HCT116 (cell line): ENCODE results near the gene NUTM2G. TPM values are rescaled to one million over a fixed set of nuclear protein-coding genes. Genes with fewer than 3 reads are reported as not detected.
"Not testable (repeated sequence)": the region's sequence is repeated elsewhere in the genome, so short reads cannot be mapped to it uniquely, and the experiment has no call there.

Source experiments
- ATAC-seq: fragments of 200-7000 bp; cut with Tn5 transposase; 2 replicates; pipeline ENCODE4 v1.9.1; 2020; ENCODE audit warnings: mild to moderate bottlenecking, moderate library complexity
- BruUV-seq: library from RNA; stranded (reverse); fragments of 400-500 nt; replicated peaks from 2 replicates; lab custom pipeline; 2021; lab: Mats Ljungman, UMichigan
- CTCF ChIA-PET: fragments of 300-600 bp; sonication (Branson Sonifier 250); formaldehyde crosslinking; loops from one replicate; lab custom pipeline; 2021; ENCODE audit warnings: antibody characterized with exemption; lab: Charles Lee
- POLR2A ChIA-PET: fragments of 300-600, 350-600 bp; sonication (Branson Sonifier 250); formaldehyde crosslinking; loops from one replicate; lab custom pipeline; 2021; ENCODE audit warnings: antibody characterized with exemption; lab: Charles Lee
- RAD21 ChIA-PET, 2 experiments: fragments of 300-600 bp; sonication (Branson Sonifier 250); formaldehyde crosslinking; loops; one replicate each; lab custom pipeline; 2023; ENCODE audit warnings: low total read pairs in 2 of 2; ENCODE audit not compliant: uncharacterized antibody in 2 of 2, unreplicated experiment in 2 of 2, low non-redundant PET in 1 of 2; lab: Charles Lee
- DNase-seq: peaks from one replicate; pipeline ENCODE4 v3.0.0-alpha.2; 2010; ENCODE audit warnings: low read depth, low spot score
- H2AFZ ChIP-seq: fragments of 200-600 bp; shearing (Covaris generic), sonication (generic); 2 replicates; pipeline ENCODE4 v1.6.1; 2017; ENCODE audit warnings: low read depth, mixed run types, mixed read lengths, antibody characterized with exemption, low read length; ENCODE audit not compliant: poor library complexity, severe bottlenecking
- H3K27ac ChIP-seq: 2 replicates; pipeline ENCODE4 v1.5.1; 2012; ENCODE audit warnings: low read depth, low read length
- H3K27me3 ChIP-seq: fragments of 200-600 bp; sonication (generic); 2 replicates; pipeline ENCODE4 v1.6.1; 2016; ENCODE audit warnings: mixed run types, low read length, mixed read lengths; ENCODE audit not compliant: insufficient read depth
- H3K36me3 ChIP-seq, 2 experiments: fragments of 200-500 bp in 1 of 2; fragments of 200-600 bp in 1 of 2; sonication (Bioruptor generic) in 1 of 2; sonication (generic) in 1 of 2; 2 replicates each; pipeline versions ENCODE4 v1.5.1 to v1.6.1; 2014 to 2016; ENCODE audit warnings: low read length in 2 of 2, inconsistent platforms in 1 of 2, mixed read lengths in 1 of 2, mixed run types in 1 of 2; ENCODE audit not compliant: insufficient read depth in 2 of 2, control insufficient read depth in 1 of 2
- H3K4me1 ChIP-seq, 2 experiments: fragments of 200-600 bp in 1 of 2; sonication (generic) in 1 of 2; 2 replicates each; pipeline versions ENCODE4 v1.5.1 to v1.6.1; 2012 to 2017; ENCODE audit warnings: low read length in 2 of 2, inconsistent platforms in 1 of 2, mild to moderate bottlenecking in 1 of 2, mixed read lengths in 1 of 2, mixed run types in 1 of 2, moderate library complexity in 1 of 2; ENCODE audit not compliant: insufficient read depth in 2 of 2, control insufficient read depth in 1 of 2
- H3K4me2 ChIP-seq: fragments of 200-600 bp; sonication (generic); 2 replicates; pipeline ENCODE4 v1.6.1; 2017; ENCODE audit warnings: mixed run types, low read length, mixed read lengths
- H3K4me3 ChIP-seq, 2 experiments: fragments of 200-600 bp in 1 of 2; sonication (generic) in 1 of 2; replicated peaks in 1 of 2; 2 replicates each; pipeline ENCODE4 v1.5.1; 2011 to 2016; ENCODE audit warnings: low read length in 2 of 2, control low read depth in 1 of 2, low read depth in 1 of 2, mild to moderate bottlenecking in 1 of 2, mixed read lengths in 1 of 2, mixed run types in 1 of 2
- H3K79me2 ChIP-seq: fragments of 200-600 bp; sonication (generic); 2 replicates; pipeline ENCODE4 v1.6.1; 2017; ENCODE audit warnings: mild to moderate bottlenecking, mixed run types, low read length, moderate library complexity, mixed read lengths; ENCODE audit not compliant: insufficient read depth
- H3K9ac ChIP-seq: fragments of 200-600 bp; sonication (generic); 2 replicates; pipeline ENCODE4 v1.6.1; 2016; ENCODE audit warnings: low read length, mixed read lengths
- H3K9me2 ChIP-seq: fragments of 200-600 bp; sonication (generic), shearing (Covaris generic); 2 replicates; pipeline ENCODE4 v1.6.1; 2017; ENCODE audit warnings: mixed run types, mild to moderate bottlenecking, moderate library complexity; ENCODE audit not compliant: insufficient read depth
- H3K9me3 ChIP-seq, 2 experiments: fragments of 200-500 bp in 1 of 2; fragments of 200-600 bp in 1 of 2; sonication (Bioruptor generic) in 1 of 2; sonication (generic) in 1 of 2; 2 replicates each; pipeline ENCODE4 v1.6.1; 2014 to 2017; ENCODE audit warnings: low read length in 2 of 2, mixed read lengths in 2 of 2, inconsistent platforms in 1 of 2, low read depth in 1 of 2, mild to moderate bottlenecking in 1 of 2, mixed run types in 1 of 2, moderate library complexity in 1 of 2; ENCODE audit not compliant: control insufficient read depth in 1 of 2, insufficient read depth in 1 of 2
- H4K20me1 ChIP-seq: fragments of 200-600 bp; sonication (generic), shearing (Covaris generic); 2 replicates; pipeline ENCODE4 v1.6.1; 2017; ENCODE audit warnings: mixed run types, mild to moderate bottlenecking, moderate library complexity; ENCODE audit not compliant: insufficient read depth
- intact Hi-C: fragments of 100-400 bp; cut with micrococcal nuclease; formaldehyde crosslinking; loops from 2 replicates; pipeline ENCODE4 v1.10.0; 2022
- total RNA-seq: library from RNA; stranded (reverse); gene quantifications from one replicate; pipeline ENCODE4 v1.2.1, GENCODE V29; 2021; ENCODE audit not compliant: unreplicated experiment

The NUTM2G gene
- total RNA-seq, 1 experiment from 2014 or later, result not detected

DNA sequence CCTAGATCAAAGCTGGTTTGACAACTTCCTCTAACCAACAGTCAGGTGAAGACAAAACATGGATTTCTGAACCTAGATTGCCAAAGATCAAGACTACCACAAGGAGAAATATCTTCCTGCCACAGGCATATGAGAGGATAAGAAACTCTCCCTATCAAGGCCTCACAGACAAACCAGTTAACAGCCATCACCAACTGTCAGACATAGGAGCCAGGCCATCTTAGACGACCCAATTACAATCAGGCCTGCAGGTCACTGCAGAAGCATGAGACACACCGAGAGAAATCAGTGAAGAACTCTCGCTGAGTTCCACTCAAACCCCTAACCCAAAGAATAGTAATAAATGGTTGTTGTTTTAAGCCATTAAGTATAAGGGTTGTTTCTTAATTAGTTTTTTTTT is 45.4 kb downstream of the NUTM2G start:
- BruUV-seq, POLR2A ChIA-PET, H3K4me2 ChIP-seq, H3K27ac ChIP-seq, intact Hi-C loops, ATAC-seq, H3K36me3 ChIP-seq, H3K9me3 ChIP-seq, H3K4me3 ChIP-seq, H3K9ac ChIP-seq, H3K4me1 ChIP-seq, CTCF ChIA-PET, H3K27me3 ChIP-seq, H4K20me1 ChIP-seq, H3K9me2 ChIP-seq, H2AFZ ChIP-seq, RAD21 ChIA-PET, DNase-seq: not testable (repeated sequence)
- peaks cover 44% of the 10 kb centered on the region for H3K79me2 ChIP-seq

DNA sequence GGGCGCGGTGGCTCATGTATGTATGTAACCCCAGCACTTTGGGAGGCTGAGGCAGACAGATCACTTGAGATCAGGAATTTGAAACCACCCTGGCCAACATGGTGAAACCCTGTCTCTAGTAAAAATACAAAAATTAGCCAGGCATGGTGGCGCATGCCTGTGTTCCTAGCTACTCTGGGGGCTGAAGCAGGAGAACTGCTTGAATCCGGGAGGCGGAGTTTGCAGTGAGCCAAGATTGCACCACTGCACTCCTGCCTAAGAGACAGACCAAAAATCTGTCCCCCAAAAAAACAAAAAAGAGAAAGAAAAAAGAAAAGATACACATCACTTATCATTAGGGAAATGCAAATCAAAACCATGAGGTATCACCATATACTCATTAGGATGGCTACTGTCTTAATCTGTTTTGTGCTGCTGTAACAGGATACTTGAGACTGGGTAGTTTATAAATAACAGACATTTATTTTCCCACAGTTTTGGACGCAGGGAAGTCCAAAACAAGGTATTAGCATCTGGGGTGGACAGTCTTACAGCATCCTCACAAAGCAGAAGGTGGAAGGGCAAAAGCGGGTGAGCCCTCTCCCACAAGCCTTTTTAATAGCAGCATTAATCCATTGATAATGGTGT is 55.0 kb downstream of the NUTM2G start:
- CTCF ChIA-PET, H4K20me1 ChIP-seq, H3K4me3 ChIP-seq, H3K36me3 ChIP-seq, H3K27ac ChIP-seq, H3K9me2 ChIP-seq, BruUV-seq, H3K9ac ChIP-seq, H3K27me3 ChIP-seq, H3K9me3 ChIP-seq, H3K4me1 ChIP-seq, ATAC-seq, POLR2A ChIA-PET, DNase-seq, intact Hi-C loops, RAD21 ChIA-PET, H2AFZ ChIP-seq, H3K4me2 ChIP-seq: not testable (repeated sequence)
- H3K79me2 ChIP-seq, result peaks cover 56% of the 10 kb centered on the region

DNA sequence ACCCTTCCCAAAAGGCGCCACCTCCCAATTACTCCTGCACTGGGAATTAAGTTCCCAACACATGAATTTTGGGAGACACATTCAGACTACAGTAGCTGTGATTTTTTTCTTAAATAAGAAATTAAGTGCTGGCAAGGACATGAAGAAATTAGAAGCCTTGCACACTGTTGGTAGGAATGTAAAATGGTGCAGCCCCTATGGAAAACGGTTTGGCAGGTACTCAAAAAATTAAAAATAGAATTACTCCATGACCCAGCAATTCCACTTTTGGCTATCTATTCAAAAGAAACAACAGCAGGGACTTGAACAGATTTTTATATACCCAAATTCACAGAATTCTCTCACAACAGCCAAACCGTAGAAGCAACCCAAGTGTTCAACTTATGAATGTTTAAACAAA is 55.5 kb downstream of the NUTM2G start:
- peaks cover 56% of the 10 kb centered on the region for H3K79me2 ChIP-seq
- H3K27me3 ChIP-seq, H4K20me1 ChIP-seq, H3K36me3 ChIP-seq, BruUV-seq, DNase-seq, CTCF ChIA-PET, H3K9me2 ChIP-seq, H3K4me1 ChIP-seq, RAD21 ChIA-PET, H3K4me2 ChIP-seq, H3K9ac ChIP-seq, H3K4me3 ChIP-seq, ATAC-seq, H3K27ac ChIP-seq, H2AFZ ChIP-seq, intact Hi-C loops, H3K9me3 ChIP-seq, POLR2A ChIA-PET: not testable (repeated sequence)

DNA sequence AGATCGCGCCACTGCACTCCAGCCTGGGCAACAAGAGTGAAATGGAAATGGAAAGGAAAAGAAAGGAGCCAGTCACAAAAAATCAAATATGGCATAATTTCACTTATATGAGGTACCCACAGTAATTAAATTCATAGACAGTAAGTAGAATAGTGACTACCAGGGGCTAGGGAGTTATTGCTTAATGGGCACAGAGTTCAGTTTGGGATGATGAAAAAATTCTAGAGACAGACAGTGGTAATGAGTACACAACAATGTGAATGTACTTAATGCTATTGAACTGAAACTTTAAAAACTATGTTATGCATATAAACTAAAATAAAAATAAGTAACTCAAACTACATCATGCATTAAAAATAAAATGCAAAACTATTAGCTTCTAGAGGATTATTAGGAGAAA is 56.2 kb downstream of the NUTM2G start:
- H3K4me1 ChIP-seq, H3K9me2 ChIP-seq, H3K9me3 ChIP-seq, CTCF ChIA-PET, H3K4me3 ChIP-seq, H3K36me3 ChIP-seq, H3K9ac ChIP-seq, intact Hi-C loops, POLR2A ChIA-PET, H3K4me2 ChIP-seq, DNase-seq, ATAC-seq, H2AFZ ChIP-seq, BruUV-seq, H3K27ac ChIP-seq, H3K27me3 ChIP-seq, H4K20me1 ChIP-seq, RAD21 ChIA-PET: not testable (repeated sequence)
- H3K79me2 ChIP-seq, result peaks cover 51% of the 10 kb centered on the region
